GM12878 (cell line): ENCODE measurements around the gene SPAG6. TPM values are rescaled to one million over a fixed set of nuclear protein-coding genes. Genes with fewer than 3 reads are reported as not detected.

Experiments
- ATAC-seq: fragments of 200-7000 bp; cut with Tn5 transposase; 3 replicates; pipeline ENCODE4 v1.9.1; 2020; ENCODE audit warnings: mild to moderate bottlenecking, moderate library complexity
- BruUV-seq: library from RNA; stranded (reverse); fragments of 400-500 nt; replicated peaks from 2 replicates; lab custom pipeline; 2021; lab: Mats Ljungman, UMichigan
- CTCF ChIA-PET: fragments of 300-600 bp; sonication (Branson Sonifier 250); formaldehyde crosslinking; extraction: SDS; loops from one replicate; lab custom pipeline; 2021; ENCODE audit warnings: inconsistent platforms; lab: Yijun Ruan, JAX
- POLR2A ChIA-PET: fragments of 350-600 bp; formaldehyde crosslinking; extraction: SDS; loops from one replicate; lab custom pipeline; 2021; ENCODE audit warnings: inconsistent platforms; lab: Charles Lee
- RAD21 ChIA-PET: fragments of 300-600 bp; sonication (Branson Sonifier 250); formaldehyde crosslinking; loops from one replicate; lab custom pipeline; 2023; ENCODE audit warnings: antibody characterized with exemption; ENCODE audit not compliant: unreplicated experiment; lab: Charles Lee
- SMC1A ChIA-PET: fragments of 300-600 bp; sonication (Branson Sonifier 250); formaldehyde crosslinking; loops from one replicate; lab custom pipeline; 2023; ENCODE audit not compliant: unreplicated experiment, uncharacterized antibody; lab: Charles Lee
- DNase-seq: peaks from one replicate; pipeline ENCODE4 v3.0.0-alpha.2; 2011; ENCODE audit warnings: low read depth, low spot score
- FAIRE-seq: peaks from 3 replicates; lab custom pipeline; 2011; peaks lifted over from hg19 to GRCh38; lab: Jason Lieb, UNC
- H2AFZ ChIP-seq: 2 replicates; pipeline ENCODE4 v1.6.0; 2011; ENCODE audit warnings: low read depth, low read length, control low read depth; ENCODE audit not compliant: control insufficient read depth
- H3K27ac ChIP-seq: 2 replicates; pipeline ENCODE4 v1.5.1; 2011; ENCODE audit warnings: control low read depth; ENCODE audit not compliant: control insufficient read depth, insufficient read depth
- H3K27me3 ChIP-seq, 2 experiments: replicated peaks in 1 of 2; 2 replicates each; pipeline versions ENCODE4 v1.6.0 to v1.6.1; 2011; ENCODE audit warnings: low read length in 1 of 2; ENCODE audit not compliant: control insufficient read depth in 2 of 2, insufficient read depth in 2 of 2
- H3K36me3 ChIP-seq, 2 experiments: 2 replicates each; pipeline ENCODE4 v1.5.1; 2011; ENCODE audit warnings: low read length in 1 of 2; ENCODE audit not compliant: control insufficient read depth in 2 of 2, insufficient read depth in 2 of 2
- H3K4me1 ChIP-seq: 2 replicates; pipeline ENCODE4 v1.6.1; 2011; ENCODE audit warnings: mild to moderate bottlenecking, low read length, moderate library complexity, mixed read lengths; ENCODE audit not compliant: control insufficient read depth, insufficient read depth
- H3K4me2 ChIP-seq: 2 replicates; pipeline ENCODE4 v1.6.0; 2011; ENCODE audit warnings: control low read depth; ENCODE audit not compliant: control insufficient read depth, insufficient read depth
- H3K4me3 ChIP-seq: fragments of 200-600 bp; sonication (generic); 2 replicates; pipeline ENCODE4 v1.5.1; 2016
- H3K79me2 ChIP-seq: 2 replicates; pipeline ENCODE4 v1.6.0; 2011; ENCODE audit warnings: low read length; ENCODE audit not compliant: control insufficient read depth, insufficient read depth
- H3K9ac ChIP-seq: 2 replicates; pipeline ENCODE4 v1.8.0; 2011; ENCODE audit warnings: low read length, control low read depth, mixed read lengths; ENCODE audit not compliant: control insufficient read depth, insufficient read depth
- H3K9me3 ChIP-seq: replicated peaks from 3 replicates; pipeline ENCODE4 v1.5.1; 2011; ENCODE audit warnings: mild to moderate bottlenecking, low read length; ENCODE audit not compliant: control insufficient read depth, insufficient read depth
- H4K20me1 ChIP-seq: 2 replicates; pipeline ENCODE4 v1.6.0; 2011; ENCODE audit not compliant: control insufficient read depth, insufficient read depth
- ETV6 ChIP-seq, 2 experiments: fragments of 450-650 bp in 1 of 2; IDR thresholded peaks in 1 of 2; conservative IDR thresholded peaks in 1 of 2; 2 replicates each; pipeline ENCODE4 v1.6.1; 2014; ENCODE audit warnings: antibody characterized with exemption in 1 of 2, borderline replicate concordance in 1 of 2, low read depth in 1 of 2, mild to moderate bottlenecking in 1 of 2, moderate library complexity in 1 of 2
- HSF1 ChIP-seq: fragments of 150-350 bp; IDR thresholded peaks from 2 replicates; pipeline ENCODE4 v1.6.1; 2014; ENCODE audit warnings: mild to moderate bottlenecking, low read depth, low read length
- MTA3 ChIP-seq: IDR thresholded peaks from 2 replicates; pipeline ENCODE4 v1.6.1; 2012; ENCODE audit warnings: low read length, inconsistent platforms, borderline replicate concordance
- WGBS: methylation state at CpG from one replicate; pipeline ENCODE4 v1.1.6; 2016; ENCODE audit warnings: low lambda C conversion rate; ENCODE audit not compliant: insufficient replicate concordance, insufficient coverage; ENCODE audit errors: missing lambda C conversion rate; 5-methylcytosine and 5-hydroxymethylcytosine counted together
- in situ Hi-C: fragments of 300-500 bp; cut with MboI; formaldehyde crosslinking; loops from 9 replicates; pipeline ENCODE4 v1.14.3; 2018; ENCODE audit warnings: mixed read lengths
- intact Hi-C: fragments of 100-400 bp; cut with micrococcal nuclease; formaldehyde crosslinking; loops from one replicate; pipeline ENCODE4 v1.14.2; 2022; ENCODE audit not compliant: unreplicated experiment
- polyA plus RNA-seq, 11 experiments: library from polyadenylated mRNA; depleted of rRNA in 4 of 11; unstranded in 6 of 11; stranded (reverse) in 5 of 11; fragments of >200 nt; fragmentation: Nextera tagmentation in 4 of 11; fragmentation: Illumina TruSeq in 1 of 11; extraction: Ambion mirVana in 4 of 11; extraction: Trizol in 1 of 11; gene quantifications; 1 replicate in 1 of 11; 2 replicates in 10 of 11; pipeline versions ENCODE4 v1.2.1 to v1.2.3, GENCODE V29; 2011 to 2016; ENCODE audit warnings: inconsistent platforms in 2 of 11, missing spikeins in 2 of 11, low read depth in 1 of 11
- total RNA-seq, 4 experiments: library from RNA; depleted of rRNA in 3 of 4; stranded (reverse); fragments of >200 nt in 3 of 4; fragmentation: Illumina TruSeq in 1 of 4; extraction: Trizol in 1 of 4; gene quantifications; 2 replicates each; pipeline versions ENCODE4 v1.2.1 to v1.2.3, GENCODE V29; 2013 to 2021

SPAG6 gene
- total and polyA plus RNA-seq, 10 of the 15 experiments (the other 5 are each of a cell fraction or from before 2014, with no cell fraction given), result 0.13 to 0.99 (median 0.40) TPM; not detected in 1

- ATAC-seq, result no peak
- H3K79me2 ChIP-seq, result no peaks in the 10 kb centered on the region
- H3K36me3 ChIP-seq, result no peaks in the 10 kb centered on the region
- no peak for DNase-seq
- no peaks in the 10 kb centered on the region for H3K27me3 ChIP-seq
- SMC1A ChIA-PET, result interaction anchor here (0.6 kb wide), 1 partner anchor 469 kb away, joined by 3 read pairs; no protein-coding TSS in a partner anchor
- H2AFZ ChIP-seq, result no peak overlapping the region
- FAIRE-seq, result no peak
- 94% methylated on average over 7 of the region's 7 CpGs for WGBS
- H3K4me3 ChIP-seq, result no peak overlapping the region
- TF ChIP-seq MTA3, result no peak
- TF ChIP-seq HSF1, result no peak
- TF ChIP-seq ETV6 (conservative IDR thresholded peaks at IDR 0.05 in 1 of 2, IDR thresholded peaks at IDR 0.05 in 1 of 2; ENCODE audit: borderline replicate concordance in 1 of 2, low read depth in 1 of 2), result no peak
- H3K27ac ChIP-seq, result no peak overlapping the region
- CTCF ChIA-PET, result no interaction called here
- peaks cover 10% of the 10 kb centered on the region for H3K4me1 ChIP-seq
- in situ Hi-C loops (no loop called here), intact Hi-C loops (no loop called here)
- BruUV-seq, result no TSS peak
- no peaks in the 10 kb centered on the region; the same call in 2 of the 3 replicates for H3K9me3 ChIP-seq
- no peak overlapping the region for H3K9ac ChIP-seq
- POLR2A ChIA-PET, result interaction anchor here (1.4 kb wide), 1 partner anchor 27 kb away, joined by 3 read pairs; no protein-coding TSS in a partner anchor
- RAD21 ChIA-PET, result no interaction called here
- no peaks in the 10 kb centered on the region for H4K20me1 ChIP-seq
- H3K4me2 ChIP-seq, result no peak overlapping the region
Measured at GRCh38 chr10:22460101-22460500, 114.8 kb downstream of the SPAG6 start.
